Measurements from ENCODE around the gene B3GAT2. TPM values are rescaled to one million over a fixed set of nuclear protein-coding genes. Genes with fewer than 3 reads are reported as not detected.

B3GAT2 gene
- polyA plus RNA-seq, 2 of the 4 experiments (the other 2 are of a cell fraction) = 0.05 to 0.10 TPM

DNA sequence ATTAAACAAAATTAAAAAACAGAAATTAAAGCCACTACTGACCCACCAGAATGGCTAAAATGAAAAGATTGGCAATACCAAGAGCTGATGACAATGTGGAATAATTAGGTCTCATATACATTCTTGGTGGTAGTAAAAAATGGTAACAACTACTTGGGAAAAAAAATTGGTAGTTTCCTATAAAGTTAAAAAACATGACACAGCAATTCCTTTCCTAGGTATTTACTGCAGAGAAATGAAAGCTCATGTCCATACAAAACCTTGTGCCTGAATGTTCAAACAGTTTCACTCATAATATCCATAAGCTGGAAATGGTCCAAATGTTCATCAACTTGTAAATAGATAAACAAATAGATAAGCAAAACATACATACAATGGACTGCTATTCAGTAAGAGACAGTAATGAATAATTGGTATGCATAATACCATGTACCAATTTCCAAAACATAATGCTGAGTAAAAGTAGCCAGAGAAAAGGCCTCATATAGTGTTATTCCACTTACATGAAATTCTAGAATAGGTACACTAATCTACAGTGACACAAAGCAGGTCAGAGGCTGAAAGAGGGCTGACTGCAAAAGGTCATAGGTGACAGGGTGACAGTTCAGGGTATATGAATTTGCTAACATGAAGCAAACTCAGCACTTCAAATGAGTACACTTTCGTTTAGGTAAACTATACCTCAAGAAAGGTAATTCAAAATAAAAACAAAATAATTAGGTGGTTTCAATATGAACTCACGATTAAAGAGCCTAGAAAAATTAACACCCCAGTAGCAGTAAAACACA is 53.0 kb downstream of the B3GAT2 start:
- ATAC-seq (no peak), FAIRE-seq (no peak), DNase-seq (ENCODE audit: low read depth in 1 of 2, low spot score in 1 of 2) (no peak)
- Histone ChIP-seq H3K4me1 (no peaks in the 10 kb centered on the region), H3K4me3 (no peak overlapping the region), H3K27ac (no peak overlapping the region), H3K9me3 (no peaks in the 10 kb centered on the region), H3K4me2 (no peak overlapping the region)
- TF ChIP-seq RAD21 (conservative IDR thresholded peaks at IDR 0.05 in 1 of 2, IDR thresholded peaks at IDR 0.05 in 1 of 2) (no peak), HOXB5 (CRISPR knock-in tag; IDR thresholded peaks at IDR 0.05) (no peak), NFE2L2 (conservative IDR thresholded peaks at IDR 0.05; ENCODE audit: low read length) (0 out of 2 replicates have a peak, but pooled peaks have one; percentile 18), MAFK (IDR thresholded peaks at IDR 0.05; ENCODE audit: partially characterized antibody) (peak; percentile 67), HDAC2 (IDR thresholded peaks at IDR 0.05) (no peak), GATA3 (IDR thresholded peaks at IDR 0.05; ENCODE audit: borderline replicate concordance) (no peak), PHF8 (IDR thresholded peaks at IDR 0.05; ENCODE audit: borderline replicate concordance, low read depth) (no peak), POLR2A (IDR thresholded peaks at IDR 0.05; ENCODE audit: low read length) (no peak), FOSL2 (IDR thresholded peaks at IDR 0.05) (no peak), FOSL2 (CRISPR knock-in tag; IDR thresholded peaks at IDR 0.05) (no peak), NPAS2 (CRISPR knock-in tag; IDR thresholded peaks at IDR 0.05; ENCODE audit: borderline replicate concordance) (no peak)
- ChIA-PET POLR2A (no interaction called here), CTCF (interaction anchor here (1.7 kb wide), 1 partner anchor 19 kb away, joined by 5 read pairs; no protein-coding TSS in a partner anchor)
- 31% methylated on average over 2 of the region's 2 CpGs for WGBS (ENCODE audit: missing lambda C conversion rate)

DNA sequence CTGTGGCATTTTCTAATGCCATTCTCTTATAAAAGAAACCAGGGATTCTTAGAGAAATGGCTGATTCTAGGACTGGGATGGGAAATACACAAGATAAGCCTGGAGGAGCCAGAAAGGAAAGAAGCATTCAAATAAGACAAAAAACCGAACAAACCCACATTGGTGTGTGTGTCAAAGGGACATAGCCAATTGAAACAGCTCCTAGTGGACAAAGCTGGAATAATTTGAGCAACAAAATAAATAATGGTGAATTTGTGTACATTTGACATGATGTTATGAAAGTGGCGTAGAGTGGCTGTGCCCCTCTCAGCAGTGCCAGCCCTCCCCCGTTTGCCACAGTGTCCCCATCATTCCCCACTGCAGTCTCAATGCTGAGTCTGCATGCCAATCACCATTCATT is 55.5 kb downstream of the B3GAT2 start:
- no peaks in the 10 kb centered on the region for H3K9me3 ChIP-seq
- H3K4me1 ChIP-seq = no peaks in the 10 kb centered on the region
- ChIA-PET POLR2A (no interaction called here), CTCF (interaction anchor here (1.0 to 1.8 kb wide), 4 partner anchors 8 to 24 kb away, joined by 3 to 4 read pairs (median 4); no protein-coding TSS in a partner anchor)
- H3K4me3 ChIP-seq = no peak overlapping the region
- DNase-seq (ENCODE audit: low read depth in 1 of 2, low spot score in 1 of 2) = peak in 1 of 2 experiments; percentile 8
- 18% methylated on average over 3 of the region's 3 CpGs for WGBS (ENCODE audit: missing lambda C conversion rate)
- ATAC-seq = peak in 1 of 2 experiments; percentile 42; a peak in 1 of 6 replicates
- TF ChIP-seq CBX2 (IDR thresholded peaks at IDR 0.05; ENCODE audit: borderline replicate concordance, low read depth) (no peak), PHF8 (IDR thresholded peaks at IDR 0.05; ENCODE audit: borderline replicate concordance, low read depth) (no peak), RARB (CRISPR knock-in tag; IDR thresholded peaks at IDR 0.05) (no peak), ZSCAN20 (CRISPR knock-in tag; IDR thresholded peaks at IDR 0.05) (no peak), POLR2AphosphoS2 (conservative IDR thresholded peaks at IDR 0.05; ENCODE audit: low read length) (no peak), CHD2 (IDR thresholded peaks at IDR 0.05; ENCODE audit: low read length, partially characterized antibody) (no peak), EHF (CRISPR knock-in tag; IDR thresholded peaks at IDR 0.05) (no peak), KDM1A (IDR thresholded peaks at IDR 0.05; ENCODE audit: low read depth) (no peak), HDAC2 (IDR thresholded peaks at IDR 0.05) (no peak), ZNF302 (CRISPR knock-in tag; IDR thresholded peaks at IDR 0.05) (no peak), ZC3H11A (IDR thresholded peaks at IDR 0.05) (no peak), HOXB13 (CRISPR knock-in tag; IDR thresholded peaks at IDR 0.05; ENCODE audit: low read depth) (no peak), CEBPB (IDR thresholded peaks at IDR 0.05) (no peak), FOSB (CRISPR knock-in tag; IDR thresholded peaks at IDR 0.05) (no peak), RCOR1 (IDR thresholded peaks at IDR 0.05; ENCODE audit: low read depth, low read length) (no peak), HOXA7 (CRISPR knock-in tag; IDR thresholded peaks at IDR 0.05) (no peak)
- TF ChIP-seq, protein P1, sequence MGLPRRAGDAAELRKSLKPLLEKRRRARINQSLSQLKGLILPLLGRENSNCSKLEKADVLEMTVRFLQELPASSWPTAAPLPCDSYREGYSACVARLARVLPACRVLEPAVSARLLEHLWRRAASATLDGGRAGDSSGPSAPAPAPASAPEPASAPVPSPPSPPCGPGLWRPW (IDR thresholded peaks at IDR 0.05) = no peak
- TF ChIP-seq, protein P2, sequence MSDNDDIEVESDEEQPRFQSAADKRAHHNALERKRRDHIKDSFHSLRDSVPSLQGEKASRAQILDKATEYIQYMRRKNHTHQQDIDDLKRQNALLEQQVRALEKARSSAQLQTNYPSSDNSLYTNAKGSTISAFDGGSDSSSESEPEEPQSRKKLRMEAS (IDR thresholded peaks at IDR 0.05) = no peak
- TF ChIP-seq, protein P3, sequence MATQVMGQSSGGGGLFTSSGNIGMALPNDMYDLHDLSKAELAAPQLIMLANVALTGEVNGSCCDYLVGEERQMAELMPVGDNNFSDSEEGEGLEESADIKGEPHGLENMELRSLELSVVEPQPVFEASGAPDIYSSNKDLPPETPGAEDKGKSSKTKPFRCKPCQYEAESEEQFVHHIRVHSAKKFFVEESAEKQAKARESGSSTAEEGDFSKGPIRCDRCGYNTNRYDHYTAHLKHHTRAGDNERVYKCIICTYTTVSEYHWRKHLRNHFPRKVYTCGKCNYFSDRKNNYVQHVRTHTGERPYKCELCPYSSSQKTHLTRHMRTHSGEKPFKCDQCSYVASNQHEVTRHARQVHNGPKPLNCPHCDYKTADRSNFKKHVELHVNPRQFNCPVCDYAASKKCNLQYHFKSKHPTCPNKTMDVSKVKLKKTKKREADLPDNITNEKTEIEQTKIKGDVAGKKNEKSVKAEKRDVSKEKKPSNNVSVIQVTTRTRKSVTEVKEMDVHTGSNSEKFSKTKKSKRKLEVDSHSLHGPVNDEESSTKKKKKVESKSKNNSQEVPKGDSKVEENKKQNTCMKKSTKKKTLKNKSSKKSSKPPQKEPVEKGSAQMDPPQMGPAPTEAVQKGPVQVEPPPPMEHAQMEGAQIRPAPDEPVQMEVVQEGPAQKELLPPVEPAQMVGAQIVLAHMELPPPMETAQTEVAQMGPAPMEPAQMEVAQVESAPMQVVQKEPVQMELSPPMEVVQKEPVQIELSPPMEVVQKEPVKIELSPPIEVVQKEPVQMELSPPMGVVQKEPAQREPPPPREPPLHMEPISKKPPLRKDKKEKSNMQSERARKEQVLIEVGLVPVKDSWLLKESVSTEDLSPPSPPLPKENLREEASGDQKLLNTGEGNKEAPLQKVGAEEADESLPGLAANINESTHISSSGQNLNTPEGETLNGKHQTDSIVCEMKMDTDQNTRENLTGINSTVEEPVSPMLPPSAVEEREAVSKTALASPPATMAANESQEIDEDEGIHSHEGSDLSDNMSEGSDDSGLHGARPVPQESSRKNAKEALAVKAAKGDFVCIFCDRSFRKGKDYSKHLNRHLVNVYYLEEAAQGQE (IDR thresholded peaks at IDR 0.05) = no peak
- TF ChIP-seq, protein P4, sequence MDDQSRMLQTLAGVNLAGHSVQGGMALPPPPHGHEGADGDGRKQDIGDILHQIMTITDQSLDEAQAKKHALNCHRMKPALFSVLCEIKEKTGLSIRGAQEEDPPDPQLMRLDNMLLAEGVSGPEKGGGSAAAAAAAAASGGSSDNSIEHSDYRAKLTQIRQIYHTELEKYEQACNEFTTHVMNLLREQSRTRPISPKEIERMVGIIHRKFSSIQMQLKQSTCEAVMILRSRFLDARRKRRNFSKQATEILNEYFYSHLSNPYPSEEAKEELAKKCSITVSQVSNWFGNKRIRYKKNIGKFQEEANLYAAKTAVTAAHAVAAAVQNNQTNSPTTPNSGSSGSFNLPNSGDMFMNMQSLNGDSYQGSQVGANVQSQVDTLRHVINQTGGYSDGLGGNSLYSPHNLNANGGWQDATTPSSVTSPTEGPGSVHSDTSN (IDR thresholded peaks at IDR 0.05) = no peak
- H3K27ac ChIP-seq = no peak overlapping the region
- H3K4me2 ChIP-seq = no peak overlapping the region
- FAIRE-seq = no peak
